Measurements from ENCODE around the gene CCDC78.

The CCDC78 gene

GRCh38 chr16:749010-749409 is 22.8 kb upstream of the CCDC78 start:
- Histone ChIP-seq H3K4me1 (ENCODE audit: insufficient read depth, poor library complexity, severe bottlenecking) (peaks cover 3% of the 10 kb centered on the region), H3K27me3 (ENCODE audit: insufficient read depth, poor library complexity, severe bottlenecking) (no peaks in the 10 kb centered on the region), H3K36me3 (ENCODE audit: low read depth) (no peaks in the 10 kb centered on the region), H3K27ac (ENCODE audit: poor library complexity, severe bottlenecking) (peak overlapping the region; percentile 16), H3K4me3 (ENCODE audit: severe bottlenecking) (no peak overlapping the region), H3K9me3 (ENCODE audit: severe bottlenecking) (no peaks in the 10 kb centered on the region)
- no peak for DNase-seq (ENCODE audit: low spot score)
- peak; percentile 35 for ATAC-seq (ENCODE audit: low read depth)
- no peak for TF ChIP-seq CTCF (IDR thresholded peaks at IDR 0.05; ENCODE audit: poor library complexity, severe bottlenecking)

GRCh38 chr16:747978-748746 is 21.9 kb upstream of the CCDC78 start:
- TF ChIP-seq CTCF (IDR thresholded peaks at IDR 0.05; ENCODE audit: poor library complexity, severe bottlenecking) = no peak
- Histone ChIP-seq H3K36me3 (ENCODE audit: low read depth) (no peaks in the 10 kb centered on the region), H3K9me3 (ENCODE audit: severe bottlenecking) (no peaks in the 10 kb centered on the region), H3K4me3 (ENCODE audit: severe bottlenecking) (no peak overlapping the region), H3K27ac (ENCODE audit: poor library complexity, severe bottlenecking) (no peak overlapping the region), H3K4me1 (ENCODE audit: insufficient read depth, poor library complexity, severe bottlenecking) (peaks cover 3% of the 10 kb centered on the region), H3K27me3 (ENCODE audit: insufficient read depth, poor library complexity, severe bottlenecking) (no peaks in the 10 kb centered on the region)
- no peak for DNase-seq (ENCODE audit: low spot score)
- ATAC-seq (ENCODE audit: low read depth) = no peak

DNA sequence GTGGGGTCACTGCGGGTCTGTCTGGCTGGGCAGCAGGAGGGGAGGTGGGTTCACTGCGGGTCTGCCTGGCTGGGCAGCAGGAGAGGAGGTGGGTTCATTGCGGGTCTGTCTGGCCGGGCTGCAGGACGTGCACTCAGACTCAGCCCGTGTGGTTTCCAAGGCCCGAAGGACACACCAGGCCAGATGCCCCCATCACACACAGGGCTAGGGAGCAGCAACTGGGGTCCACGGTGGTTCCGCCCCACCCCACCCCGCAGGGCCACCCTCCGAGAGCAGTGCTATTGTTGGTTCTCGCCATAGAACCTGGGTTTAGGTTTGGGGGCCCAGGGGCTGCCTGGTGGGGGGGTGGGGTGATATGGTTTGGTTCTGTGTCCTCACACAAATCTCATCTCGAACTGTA is 20.4 kb upstream of the CCDC78 start:
- H3K4me1 ChIP-seq (ENCODE audit: insufficient read depth, poor library complexity, severe bottlenecking) = peaks cover 3% of the 10 kb centered on the region
- H3K9me3 ChIP-seq (ENCODE audit: severe bottlenecking) = no peaks in the 10 kb centered on the region
- DNase-seq (ENCODE audit: low spot score) (no peak), ATAC-seq (ENCODE audit: low read depth) (no peak)
- no peak overlapping the region for H3K27ac ChIP-seq (ENCODE audit: poor library complexity, severe bottlenecking)
- no peaks in the 10 kb centered on the region for H3K36me3 ChIP-seq (ENCODE audit: low read depth)
- TF ChIP-seq CTCF (IDR thresholded peaks at IDR 0.05; ENCODE audit: poor library complexity, severe bottlenecking) = no peak
- H3K27me3 ChIP-seq (ENCODE audit: insufficient read depth, poor library complexity, severe bottlenecking) = no peaks in the 10 kb centered on the region
- H3K4me3 ChIP-seq (ENCODE audit: severe bottlenecking) = no peak overlapping the region

- ATAC-seq (ENCODE audit: low read depth) (peak; percentile 50; the same call in 2 of the 3 replicates), DNase-seq (ENCODE audit: low spot score) (no peak)
- H3K27ac ChIP-seq (ENCODE audit: poor library complexity, severe bottlenecking) = no peak overlapping the region
- H3K9me3 ChIP-seq (ENCODE audit: severe bottlenecking) = no peaks in the 10 kb centered on the region
- H3K36me3 ChIP-seq (ENCODE audit: low read depth) = no peaks in the 10 kb centered on the region
- no peaks in the 10 kb centered on the region for H3K27me3 ChIP-seq (ENCODE audit: insufficient read depth, poor library complexity, severe bottlenecking)
- peak; percentile 58 for TF ChIP-seq CTCF (IDR thresholded peaks at IDR 0.05; ENCODE audit: poor library complexity, severe bottlenecking)
- H3K4me3 ChIP-seq (ENCODE audit: severe bottlenecking) = no peak overlapping the region
- H3K4me1 ChIP-seq (ENCODE audit: insufficient read depth, poor library complexity, severe bottlenecking) = peaks cover 3% of the 10 kb centered on the region
These were observed 19.5 kb upstream of the CCDC78 start for GRCh38 chr16:745739-746138.

All from RWPE2 (cell line).